Thyroid gland (tissue), 4 donors: ENCODE measurements around the gene RSAD2. TPM values are rescaled to one million over a fixed set of nuclear protein-coding genes. Genes with fewer than 3 reads are reported as not detected.

Experiments
- DNase-seq, 2 donors: peaks; one replicate each; pipeline ENCODE4 v3.0.0-alpha.2; 2019
- H3K27ac ChIP-seq, 3 donors: fragments of 200-600 bp; sonication (generic); 1 replicate in 2 of 3; 2 replicates in 1 of 3; pipeline ENCODE4 v1.5.1; 2016 to 2019; ENCODE audit warnings: mild to moderate bottlenecking in 1 of 3, moderate library complexity in 1 of 3
- H3K27me3 ChIP-seq: fragments of 200-600 bp; sonication (generic); one replicate; pipeline ENCODE4 v1.5.1; 2019
- H3K36me3 ChIP-seq, 2 donors: fragments of 200-600 bp; sonication (generic); one replicate each; pipeline ENCODE4 v1.5.1; 2016 to 2019
- H3K4me1 ChIP-seq, 2 donors: fragments of 200-600 bp; sonication (generic); one replicate each; pipeline ENCODE4 v1.5.1; 2017 to 2019
- H3K4me3 ChIP-seq, 3 donors: fragments of 200-600 bp; sonication (generic); replicated peaks in 1 of 3; 1 replicate in 2 of 3; 2 replicates in 1 of 3; pipeline ENCODE4 v1.5.1; 2016; ENCODE audit warnings: mild to moderate bottlenecking in 1 of 3
- H3K9me3 ChIP-seq: fragments of 200-600 bp; sonication (generic); one replicate; pipeline ENCODE4 v1.5.1; 2017
- POLR2A ChIP-seq, 2 donors: fragments of 450-650 bp; IDR thresholded peaks; one replicate each; pipeline ENCODE4 v1.6.1; 2017; ENCODE audit warnings: antibody characterized with exemption in 2 of 2, mild to moderate bottlenecking in 2 of 2, moderate library complexity in 1 of 2
- WGBS, 2 donors: methylation state at CpG; one replicate each; pipeline ENCODE4 v1.1.5; 2017; 5-methylcytosine and 5-hydroxymethylcytosine counted together
- intact Hi-C: fragments of 100-400 bp; cut with DNase I; formaldehyde crosslinking; loops from one replicate; pipeline ENCODE4 v1.15.1; 2023
- total RNA-seq, 4 donors: library from RNA; depleted of rRNA; stranded (reverse); fragments of >200 nt; gene quantifications; one replicate each; pipeline ENCODE4 v1.2.3, GENCODE V29; 2016
- TF ChIP-seq, protein P1 (sequence below), 6 experiments: fragments of 200-600 bp in 3 of 6; fragments of 450-650 bp in 3 of 6; sonication (generic) in 3 of 6; IDR thresholded peaks; one replicate each; pipeline ENCODE4 v1.5.1; 2016 to 2019; ENCODE audit warnings: antibody characterized with exemption in 6 of 6, mild to moderate bottlenecking in 2 of 6, inconsistent platforms in 1 of 6, moderate library complexity in 1 of 6

RSAD2 gene
- total RNA-seq, 4 donors from 2014 or later = 1.5 to 4.9 (median 2.6) TPM

DNA sequence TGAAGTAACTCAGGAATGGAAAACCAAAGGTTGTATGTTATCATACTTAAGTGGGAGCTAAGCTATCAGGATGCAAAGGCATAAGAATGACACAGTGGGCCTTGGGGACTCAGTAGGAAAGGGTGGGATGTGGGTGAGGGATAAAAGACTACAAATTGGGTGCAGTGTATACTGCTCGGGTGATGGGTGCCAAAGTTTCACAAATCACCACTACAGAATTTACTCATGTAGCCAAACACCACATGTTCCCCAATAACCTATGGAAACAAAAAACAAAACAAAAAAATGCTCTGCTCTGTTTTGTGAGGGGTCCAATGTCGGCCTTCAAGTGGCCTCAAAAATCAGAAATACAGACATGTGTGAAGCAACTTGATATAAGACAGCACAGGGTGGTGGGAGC is 30.7 kb downstream of the RSAD2 start:
- Histone ChIP-seq H3K36me3 (no peaks in the 10 kb centered on the region), H3K4me1 (no peaks in the 10 kb centered on the region), H3K9me3 (no peaks in the 10 kb centered on the region), H3K27me3 (no peaks in the 10 kb centered on the region), H3K27ac (no peak overlapping the region), H3K4me3 (no peak overlapping the region)
- WGBS, 2 donors = 80 to 82% methylated on average over 2 of the region's 2 CpGs
- intact Hi-C loops = no loop called here
- no peak for DNase-seq
- TF ChIP-seq POLR2A (IDR thresholded peaks at IDR 0.05) = no peak
- TF ChIP-seq, protein P1, sequence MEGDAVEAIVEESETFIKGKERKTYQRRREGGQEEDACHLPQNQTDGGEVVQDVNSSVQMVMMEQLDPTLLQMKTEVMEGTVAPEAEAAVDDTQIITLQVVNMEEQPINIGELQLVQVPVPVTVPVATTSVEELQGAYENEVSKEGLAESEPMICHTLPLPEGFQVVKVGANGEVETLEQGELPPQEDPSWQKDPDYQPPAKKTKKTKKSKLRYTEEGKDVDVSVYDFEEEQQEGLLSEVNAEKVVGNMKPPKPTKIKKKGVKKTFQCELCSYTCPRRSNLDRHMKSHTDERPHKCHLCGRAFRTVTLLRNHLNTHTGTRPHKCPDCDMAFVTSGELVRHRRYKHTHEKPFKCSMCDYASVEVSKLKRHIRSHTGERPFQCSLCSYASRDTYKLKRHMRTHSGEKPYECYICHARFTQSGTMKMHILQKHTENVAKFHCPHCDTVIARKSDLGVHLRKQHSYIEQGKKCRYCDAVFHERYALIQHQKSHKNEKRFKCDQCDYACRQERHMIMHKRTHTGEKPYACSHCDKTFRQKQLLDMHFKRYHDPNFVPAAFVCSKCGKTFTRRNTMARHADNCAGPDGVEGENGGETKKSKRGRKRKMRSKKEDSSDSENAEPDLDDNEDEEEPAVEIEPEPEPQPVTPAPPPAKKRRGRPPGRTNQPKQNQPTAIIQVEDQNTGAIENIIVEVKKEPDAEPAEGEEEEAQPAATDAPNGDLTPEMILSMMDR (IDR thresholded peaks at IDR 0.05) = no peak

DNA sequence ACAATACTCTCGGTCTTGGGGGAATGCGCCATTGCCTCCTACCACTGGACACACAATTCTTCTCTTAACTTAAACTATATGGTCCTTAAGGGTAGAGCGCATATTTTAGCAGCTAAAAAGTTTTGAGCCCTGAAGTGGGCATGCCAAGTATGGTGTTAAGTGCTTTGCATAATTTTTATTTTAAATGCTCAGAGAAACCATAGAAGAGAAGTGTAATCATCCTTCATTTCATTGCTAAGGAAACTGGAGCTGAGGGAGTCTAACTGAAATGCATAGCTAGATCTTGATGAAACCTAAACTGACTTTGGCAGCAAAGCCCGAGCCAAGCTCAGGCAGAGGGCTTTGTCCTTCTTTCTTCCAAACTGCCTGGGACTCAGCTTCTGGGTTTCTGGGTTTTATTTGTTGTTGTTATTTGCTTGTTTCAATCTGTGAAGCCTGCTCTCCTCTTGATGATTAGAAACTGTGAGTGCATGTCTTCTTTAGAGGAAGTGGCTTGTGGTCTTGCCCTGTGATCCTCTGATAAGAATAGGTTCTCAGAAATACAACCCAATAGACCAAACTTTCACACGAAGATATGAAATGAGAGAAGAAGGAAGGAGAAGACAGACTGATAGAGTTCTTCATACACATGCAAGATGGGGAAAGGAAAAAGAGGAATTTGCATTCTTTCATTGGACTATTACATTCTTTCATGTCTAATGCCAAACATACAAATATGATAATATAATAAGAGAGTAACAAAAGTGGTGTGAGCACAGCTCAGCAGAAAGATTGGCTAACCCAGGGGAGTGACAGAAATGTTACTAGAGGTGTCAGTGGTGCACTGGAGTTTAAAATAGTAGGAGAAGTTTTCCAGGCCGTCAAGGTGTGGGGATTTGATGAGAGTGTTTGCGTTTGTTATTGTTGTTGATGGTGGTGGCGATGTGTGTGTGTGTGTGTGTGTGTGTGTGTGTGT is 32.1 kb downstream of the RSAD2 start:
- intact Hi-C loops = loop anchor here (10.0 kb wide), 1 partner anchor 1375 kb away; no protein-coding TSS in a partner anchor
- WGBS, 2 donors = 74 to 78% methylated on average over 8 of the region's 8 CpGs
- no peak overlapping the region for H3K4me3 ChIP-seq
- no peak overlapping the region for H3K27ac ChIP-seq
- no peaks in the 10 kb centered on the region for H3K9me3 ChIP-seq
- H3K27me3 ChIP-seq = no peaks in the 10 kb centered on the region
- no peak for DNase-seq
- no peaks in the 10 kb centered on the region for H3K36me3 ChIP-seq
- no peaks in the 10 kb centered on the region for H3K4me1 ChIP-seq
- TF ChIP-seq, protein P1 (IDR thresholded peaks at IDR 0.05) = no peak
- no peak for TF ChIP-seq POLR2A (IDR thresholded peaks at IDR 0.05)

DNA sequence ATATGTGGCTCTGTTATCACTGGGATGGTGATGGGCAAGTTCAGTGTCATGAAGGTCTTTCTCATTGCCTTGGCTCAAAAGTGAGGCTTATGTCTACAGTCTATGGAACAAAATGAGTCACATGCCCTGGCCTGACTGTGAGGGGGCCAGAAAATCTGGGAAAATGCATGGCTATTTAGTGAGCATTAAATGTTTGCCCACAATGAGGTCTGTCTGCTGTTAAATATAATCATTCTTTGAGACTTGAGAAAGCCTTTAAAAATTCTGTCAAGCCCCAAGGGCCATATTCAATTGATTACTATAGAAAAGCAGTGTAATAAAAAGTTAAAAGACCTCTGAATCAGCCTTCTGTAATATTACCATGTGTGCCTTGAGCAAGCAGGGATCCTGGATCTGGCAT is 34.1 kb downstream of the RSAD2 start:
- Histone ChIP-seq H3K36me3 (no peaks in the 10 kb centered on the region), H3K9me3 (no peaks in the 10 kb centered on the region), H3K4me3 (no peak overlapping the region), H3K27me3 (no peaks in the 10 kb centered on the region), H3K4me1 (no peaks in the 10 kb centered on the region), H3K27ac (no peak overlapping the region)
- intact Hi-C loops = loop anchor here (10.0 kb wide), 1 partner anchor 1377 kb away; no protein-coding TSS in a partner anchor
- no peak for DNase-seq
- TF ChIP-seq, protein P1 (IDR thresholded peaks at IDR 0.05) = no peak

DNA sequence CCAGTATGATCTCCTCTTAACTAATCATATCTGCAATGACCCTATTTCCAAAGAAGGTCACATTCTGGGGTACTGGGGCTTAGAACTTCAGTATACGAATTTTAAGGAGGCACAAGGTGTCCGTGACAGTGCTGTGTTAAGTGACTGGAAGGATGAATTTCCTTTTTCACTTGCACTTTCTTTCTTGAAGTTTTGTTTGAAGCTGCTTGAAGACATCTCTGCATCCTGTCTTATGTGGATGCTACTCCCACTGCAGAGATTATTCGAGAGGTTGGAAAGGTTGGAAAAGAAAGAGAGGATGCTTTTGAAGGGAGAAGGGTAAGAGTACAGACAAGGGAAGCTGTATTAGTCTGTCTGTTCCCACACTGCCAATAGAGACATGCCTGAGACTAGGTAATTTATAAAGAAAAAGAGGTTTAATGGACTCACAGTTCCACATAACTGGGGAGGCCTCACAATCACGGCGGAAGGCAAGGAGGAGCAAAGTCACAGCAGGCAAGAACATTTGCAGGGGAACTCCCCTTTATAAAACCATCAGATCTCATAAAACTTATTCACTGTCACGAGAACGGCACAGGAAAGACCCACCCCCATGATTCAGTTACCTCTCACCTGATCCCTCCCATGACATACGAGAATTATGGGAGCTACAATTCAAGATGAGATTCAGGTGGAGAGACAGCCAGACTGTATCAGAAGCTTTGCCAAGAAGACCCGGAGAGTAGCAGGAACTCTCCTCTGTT is 36.0 kb downstream of the RSAD2 start:
- 83 to 88% methylated on average over 9 of the region's 9 CpGs for WGBS, 2 donors
- Histone ChIP-seq H3K4me1 (peaks cover 4 to 6% of the 10 kb centered on the region in 2 donors), H3K36me3 (no peaks in the 10 kb centered on the region), H3K4me3 (no peak overlapping the region), H3K27ac (no peak overlapping the region), H3K27me3 (no peaks in the 10 kb centered on the region), H3K9me3 (no peaks in the 10 kb centered on the region)
- TF ChIP-seq, protein P1 (IDR thresholded peaks at IDR 0.05) = no peak
- TF ChIP-seq POLR2A (IDR thresholded peaks at IDR 0.05) = no peak
- no peak for DNase-seq
- intact Hi-C loops = loop anchor here (10.0 kb wide), 1 partner anchor 1379 kb away; no protein-coding TSS in a partner anchor
